LNCAP (cell line): Measurements from ENCODE around the gene RGCC.

Source experiments
- TF ChIP-seq, protein P1 (sequence below): fragments of 450-650 bp; IDR thresholded peaks from 2 replicates; pipeline ENCODE4 v1.5.1; 2017; ENCODE audit warnings: mild to moderate bottlenecking

The RGCC gene

DNA sequence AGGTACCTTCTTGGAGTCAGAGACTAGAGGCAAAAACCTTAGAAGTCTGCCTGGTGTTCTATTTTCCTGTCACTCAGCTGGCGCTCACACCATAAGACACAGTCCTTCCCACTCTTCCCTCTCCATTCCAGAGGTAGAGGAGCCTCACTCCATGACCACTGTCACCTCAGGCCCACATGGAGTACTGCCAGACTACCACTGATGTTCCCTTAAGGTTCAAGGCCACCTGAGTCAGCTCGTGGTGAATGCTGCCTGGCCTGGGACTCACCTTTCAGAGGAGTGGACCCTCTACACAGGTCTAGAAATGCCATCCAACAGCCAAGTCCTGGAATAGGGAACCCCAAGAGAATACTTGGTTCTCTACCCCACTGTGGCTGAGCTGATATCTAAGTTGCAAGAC, 29.9 kb downstream of the RGCC start:
- TF ChIP-seq, protein P1, sequence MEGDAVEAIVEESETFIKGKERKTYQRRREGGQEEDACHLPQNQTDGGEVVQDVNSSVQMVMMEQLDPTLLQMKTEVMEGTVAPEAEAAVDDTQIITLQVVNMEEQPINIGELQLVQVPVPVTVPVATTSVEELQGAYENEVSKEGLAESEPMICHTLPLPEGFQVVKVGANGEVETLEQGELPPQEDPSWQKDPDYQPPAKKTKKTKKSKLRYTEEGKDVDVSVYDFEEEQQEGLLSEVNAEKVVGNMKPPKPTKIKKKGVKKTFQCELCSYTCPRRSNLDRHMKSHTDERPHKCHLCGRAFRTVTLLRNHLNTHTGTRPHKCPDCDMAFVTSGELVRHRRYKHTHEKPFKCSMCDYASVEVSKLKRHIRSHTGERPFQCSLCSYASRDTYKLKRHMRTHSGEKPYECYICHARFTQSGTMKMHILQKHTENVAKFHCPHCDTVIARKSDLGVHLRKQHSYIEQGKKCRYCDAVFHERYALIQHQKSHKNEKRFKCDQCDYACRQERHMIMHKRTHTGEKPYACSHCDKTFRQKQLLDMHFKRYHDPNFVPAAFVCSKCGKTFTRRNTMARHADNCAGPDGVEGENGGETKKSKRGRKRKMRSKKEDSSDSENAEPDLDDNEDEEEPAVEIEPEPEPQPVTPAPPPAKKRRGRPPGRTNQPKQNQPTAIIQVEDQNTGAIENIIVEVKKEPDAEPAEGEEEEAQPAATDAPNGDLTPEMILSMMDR = no peak

DNA sequence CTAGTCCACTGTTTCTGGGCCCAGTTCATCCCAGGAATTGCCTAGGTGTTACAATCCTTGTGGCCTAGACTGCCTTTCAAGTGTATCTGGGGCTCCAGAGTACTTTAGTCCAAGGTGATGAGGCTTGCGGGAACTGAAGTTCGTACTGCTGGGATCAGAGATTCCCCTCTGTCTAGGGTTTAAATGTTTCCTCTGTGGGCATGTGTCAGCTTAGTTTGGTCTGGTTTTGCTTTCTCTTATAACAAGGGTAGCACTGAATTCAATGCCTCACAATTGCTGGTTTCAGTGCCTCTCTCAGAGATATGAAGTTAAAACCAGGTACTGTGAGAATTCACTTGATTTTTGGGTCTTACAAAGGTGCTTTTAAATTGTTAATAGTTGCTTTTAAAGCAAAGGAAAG, 30.8 kb downstream of the RGCC start:
- TF ChIP-seq, protein P1 = no peak

DNA sequence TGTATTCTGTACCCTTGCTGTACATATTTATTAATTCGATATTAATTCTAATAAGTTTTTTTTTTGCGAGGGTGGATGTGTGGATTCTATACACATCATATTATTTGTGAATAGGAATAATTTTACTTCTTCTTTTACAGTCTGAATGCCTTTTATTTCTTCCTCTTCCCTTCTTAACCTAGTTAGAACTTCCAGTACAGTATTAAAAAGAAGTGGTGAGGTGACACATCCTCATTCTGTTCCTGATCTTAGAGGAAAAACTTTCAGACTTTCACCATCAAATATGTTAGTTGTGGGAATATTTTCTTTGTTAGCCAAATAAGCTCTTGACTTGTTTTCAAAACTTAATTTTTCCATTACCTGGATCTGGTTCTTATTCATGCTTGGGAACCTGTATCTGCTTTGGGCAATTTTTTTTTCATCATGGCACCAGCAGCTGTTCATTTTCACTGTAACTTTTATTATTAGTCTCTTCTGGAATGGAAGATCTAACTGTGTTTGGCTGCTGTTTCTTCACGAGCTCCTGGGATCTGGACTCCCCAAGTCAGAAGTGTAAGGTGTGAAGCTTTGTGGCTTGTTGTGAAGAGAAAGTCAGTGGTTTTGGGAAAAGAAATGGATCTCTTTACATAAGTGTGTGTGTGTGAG, 33.1 kb downstream of the RGCC start:
- TF ChIP-seq, protein P1 = no peak

DNA sequence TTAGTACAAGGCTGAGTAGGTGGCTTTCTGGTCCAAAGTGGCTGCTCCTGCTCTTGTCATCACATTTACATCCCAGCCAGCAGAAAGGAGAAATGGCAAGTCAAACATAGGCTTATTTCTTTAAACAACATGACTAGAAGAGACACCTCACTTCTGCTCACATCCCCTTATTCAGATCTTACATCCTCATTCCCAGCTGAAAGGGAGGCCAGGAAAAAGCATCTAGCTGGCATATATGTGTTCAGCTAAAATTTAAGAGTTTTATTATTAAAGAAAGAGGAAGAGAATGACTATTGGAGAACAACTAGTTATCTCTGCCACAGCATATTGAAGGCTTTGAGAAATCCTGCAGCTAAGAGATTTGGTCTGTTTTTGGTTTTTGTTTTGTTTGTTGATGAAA, 34.1 kb downstream of the RGCC start:
- TF ChIP-seq, protein P1 = no peak

DNA sequence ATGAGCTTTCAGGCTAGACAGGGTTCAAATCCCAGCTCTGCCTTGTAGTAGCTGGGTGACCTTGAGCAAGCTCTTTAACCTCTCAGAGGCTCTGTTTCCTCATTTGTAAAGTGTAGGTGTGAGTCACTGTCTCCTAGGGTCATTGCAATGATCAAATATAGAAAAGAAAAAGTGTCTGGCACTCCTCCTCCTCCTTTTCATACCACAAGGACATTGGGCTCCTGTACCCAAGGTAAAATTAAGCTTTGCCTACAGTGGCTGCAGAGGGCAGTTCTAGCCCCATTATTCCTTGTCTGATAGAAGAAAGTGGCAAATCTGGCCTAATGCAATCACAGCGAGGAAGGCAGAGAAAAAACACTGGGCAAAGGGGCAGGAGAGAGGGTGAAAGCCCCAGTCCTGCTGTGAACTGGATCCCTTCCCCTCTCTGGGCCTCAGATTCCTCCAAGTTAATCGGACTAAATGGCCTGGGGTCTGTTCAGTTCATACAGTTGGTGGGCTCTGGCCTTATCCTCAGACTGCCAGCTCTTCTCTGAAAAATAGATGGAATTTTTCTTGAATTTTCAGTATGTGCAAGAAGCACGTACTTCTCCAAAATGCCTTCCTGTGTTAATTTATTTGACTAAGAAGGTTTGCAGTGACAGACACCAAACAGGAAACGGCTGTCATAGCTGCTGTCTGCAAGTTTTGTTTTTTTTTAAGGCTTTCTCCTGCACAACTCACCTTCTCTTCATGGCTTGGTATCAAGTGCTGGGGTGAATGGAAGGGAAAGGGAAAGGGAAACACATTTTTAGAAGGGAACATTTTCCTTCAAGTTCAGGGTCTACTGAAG, 35.3 kb downstream of the RGCC start:
- TF ChIP-seq, protein P1 = no peak

DNA sequence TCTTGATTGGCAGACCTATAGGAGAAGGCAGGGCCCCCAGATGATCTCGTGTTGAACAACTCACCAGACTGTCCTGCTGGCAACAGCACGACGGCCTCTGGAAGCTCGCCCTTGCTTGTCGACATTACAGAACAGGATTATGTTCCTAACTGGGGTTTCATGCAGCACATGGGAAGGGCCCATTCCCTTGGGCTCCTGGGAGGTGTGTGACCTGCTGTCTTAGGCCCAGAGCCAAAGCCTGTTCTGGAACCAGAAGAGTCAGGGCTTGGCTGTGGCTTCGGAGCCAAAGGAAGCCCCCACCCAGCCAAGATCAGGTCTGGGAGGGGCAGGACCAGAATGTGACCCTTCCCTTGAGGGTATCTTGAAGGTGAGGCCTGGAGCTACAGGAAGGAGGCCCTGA, 36.9 kb downstream of the RGCC start:
- TF ChIP-seq, protein P1 = no peak

DNA sequence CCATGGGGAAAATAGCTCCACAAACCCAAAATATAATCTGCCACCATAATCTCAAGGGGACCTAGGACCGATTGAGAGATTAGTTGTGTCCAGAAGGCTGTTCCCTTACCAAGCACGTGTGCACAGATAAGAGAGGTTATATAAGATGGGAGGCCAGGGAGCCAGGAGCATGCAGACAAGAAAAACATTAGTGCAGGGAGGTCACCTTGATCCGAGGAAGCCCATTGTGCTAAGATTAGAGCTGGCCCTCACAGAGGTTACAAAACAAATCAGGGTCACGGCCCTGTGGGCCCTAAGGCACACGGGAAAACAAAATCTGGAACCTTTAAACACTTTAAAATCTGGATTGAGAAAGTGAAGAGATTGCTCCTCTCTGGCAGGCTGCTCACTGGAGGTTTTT, 37.7 kb downstream of the RGCC start:
- TF ChIP-seq, protein P1 = no peak
